Fibroblast of skin of abdomen (primary cell): ENCODE measurements around the gene NECTIN3.

Experiments used
- DNase-seq: peaks from one replicate; pipeline ENCODE4 v3.0.0-alpha.2; 2013

Gene NECTIN3

DNA sequence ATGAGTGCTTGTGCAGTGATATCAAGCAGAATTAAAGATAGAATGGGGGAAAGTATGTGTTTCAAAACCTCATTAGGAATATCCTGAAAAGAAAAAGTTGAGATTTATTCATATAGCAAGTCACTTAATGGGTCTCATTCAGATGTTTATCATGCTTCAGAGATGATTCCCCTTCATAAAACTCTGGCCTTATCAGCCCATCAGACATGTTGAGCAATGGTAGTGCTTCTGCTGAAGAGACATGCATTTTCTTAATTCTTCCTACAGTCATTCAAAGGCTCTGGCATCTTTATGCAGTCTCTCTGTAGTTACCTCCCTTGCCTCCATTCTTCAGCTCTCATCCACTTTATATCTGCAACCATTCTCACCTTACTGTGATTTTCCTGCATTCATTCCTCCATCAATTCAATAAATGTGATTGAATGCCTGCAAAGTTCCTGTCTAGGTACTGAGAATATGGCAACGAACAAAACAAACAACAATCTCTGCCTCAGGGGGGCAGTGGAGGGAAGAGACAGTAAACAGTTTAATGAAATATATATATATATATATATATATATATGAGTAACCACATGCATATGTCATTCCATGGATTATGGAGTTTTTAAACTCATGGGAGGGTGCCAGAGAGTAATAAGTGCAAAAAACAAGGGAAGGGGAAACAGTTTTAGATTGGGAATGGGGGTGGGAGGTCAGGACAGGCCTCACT, 138.5 kb downstream of the NECTIN3 start:
- peak; percentile 89 for DNase-seq

DNA sequence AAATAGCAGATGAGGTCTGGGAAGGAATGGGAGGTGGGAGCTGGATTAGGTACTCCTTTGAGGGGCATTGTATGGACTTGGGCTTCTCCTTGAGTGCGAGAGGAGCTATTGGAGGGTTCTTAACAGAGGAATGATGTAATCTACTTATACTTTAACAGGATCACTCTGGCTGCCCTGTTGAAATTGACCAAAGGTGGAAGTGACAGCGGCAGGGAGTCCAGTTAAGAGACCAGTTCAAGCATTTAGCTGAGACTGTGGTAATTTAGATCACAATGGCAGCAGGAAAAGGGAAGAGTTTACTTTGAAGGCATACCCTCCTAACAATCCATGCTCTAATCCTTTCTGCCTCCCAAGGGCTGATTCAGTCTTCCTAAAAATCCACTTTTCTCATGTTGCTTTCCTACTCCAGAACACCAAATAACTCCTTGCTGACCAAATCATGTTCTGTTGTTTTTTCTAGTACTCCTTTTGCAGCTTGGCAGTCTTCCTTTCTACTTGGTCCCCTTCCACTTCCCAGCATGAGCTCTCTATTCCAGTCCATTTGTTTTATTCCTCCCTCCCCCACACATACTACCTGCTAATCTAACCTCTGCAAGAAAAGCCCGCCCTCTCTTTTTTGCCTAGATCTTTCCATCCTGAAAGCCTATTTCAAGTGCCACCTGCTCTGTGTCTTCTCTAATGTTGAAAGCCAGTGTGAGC, 139.4 kb downstream of the NECTIN3 start:
- DNase-seq, result no peak

DNA sequence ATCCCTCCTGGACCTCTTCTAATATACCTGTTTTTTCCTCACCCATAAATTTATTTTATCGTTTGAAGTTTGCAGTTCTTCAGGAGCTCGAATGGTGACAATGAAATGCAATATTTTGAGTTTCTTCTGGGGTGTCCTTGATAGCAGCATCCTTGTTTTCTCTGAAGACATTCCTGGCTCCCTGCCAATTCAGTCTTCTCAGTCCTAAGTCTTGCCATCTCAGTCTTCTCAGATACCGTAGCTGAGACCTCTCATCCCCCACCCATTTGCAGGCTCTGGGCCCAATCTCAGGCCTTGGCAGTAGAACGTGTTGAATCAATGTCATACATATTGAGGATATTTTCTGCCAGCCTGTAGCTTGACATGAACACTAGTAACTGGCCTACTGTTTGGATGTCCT, 140.9 kb downstream of the NECTIN3 start:
- DNase-seq, result no peak

DNA sequence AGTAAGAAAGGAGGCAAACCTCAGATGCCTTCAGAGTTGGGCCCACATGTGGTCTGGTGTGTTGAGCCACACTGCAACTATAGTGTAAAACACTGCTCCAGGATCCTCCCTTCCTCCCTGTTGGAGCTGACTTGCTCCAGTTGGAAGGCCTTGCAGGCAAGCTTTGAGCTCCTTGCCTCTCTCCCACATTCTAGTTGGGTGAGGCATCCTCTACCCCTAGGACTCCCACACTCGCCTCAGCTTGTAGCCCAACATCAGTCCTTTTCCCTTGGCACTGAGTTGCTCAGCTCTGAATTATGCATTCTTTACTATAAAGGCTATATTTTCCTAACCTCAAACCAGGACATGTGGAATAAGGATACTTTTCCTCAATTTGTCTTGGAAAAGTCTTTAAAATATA, 143.9 kb downstream of the NECTIN3 start:
- DNase-seq, result peak; percentile 60

- no peak for DNase-seq
Measured at GRCh38 chr3:111218615-111219014, 147.0 kb downstream of the NECTIN3 start.

DNA sequence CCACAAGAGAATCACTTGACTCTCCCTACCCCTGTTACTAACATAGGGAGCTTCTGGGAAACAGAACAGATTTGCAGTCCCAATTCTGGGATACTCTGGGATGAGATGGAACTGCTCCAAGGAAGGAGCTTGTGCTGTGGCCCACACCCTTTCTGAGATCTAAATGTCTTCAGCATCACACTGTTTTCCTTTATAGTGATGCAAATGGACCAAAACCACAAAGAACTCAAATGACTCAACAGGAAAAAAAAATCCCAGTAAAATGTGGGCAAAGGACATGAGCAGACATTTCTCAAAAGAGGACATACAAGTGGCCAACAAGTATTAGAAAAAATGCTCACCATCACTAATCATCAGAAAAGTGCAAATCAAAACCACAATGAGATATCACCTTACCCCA, 155.6 kb downstream of the NECTIN3 start:
- DNase-seq, result peak; percentile 72

GRCh38 chr3:111229301-111229700, 157.7 kb downstream of the NECTIN3 start:
- DNase-seq, result no peak

DNA sequence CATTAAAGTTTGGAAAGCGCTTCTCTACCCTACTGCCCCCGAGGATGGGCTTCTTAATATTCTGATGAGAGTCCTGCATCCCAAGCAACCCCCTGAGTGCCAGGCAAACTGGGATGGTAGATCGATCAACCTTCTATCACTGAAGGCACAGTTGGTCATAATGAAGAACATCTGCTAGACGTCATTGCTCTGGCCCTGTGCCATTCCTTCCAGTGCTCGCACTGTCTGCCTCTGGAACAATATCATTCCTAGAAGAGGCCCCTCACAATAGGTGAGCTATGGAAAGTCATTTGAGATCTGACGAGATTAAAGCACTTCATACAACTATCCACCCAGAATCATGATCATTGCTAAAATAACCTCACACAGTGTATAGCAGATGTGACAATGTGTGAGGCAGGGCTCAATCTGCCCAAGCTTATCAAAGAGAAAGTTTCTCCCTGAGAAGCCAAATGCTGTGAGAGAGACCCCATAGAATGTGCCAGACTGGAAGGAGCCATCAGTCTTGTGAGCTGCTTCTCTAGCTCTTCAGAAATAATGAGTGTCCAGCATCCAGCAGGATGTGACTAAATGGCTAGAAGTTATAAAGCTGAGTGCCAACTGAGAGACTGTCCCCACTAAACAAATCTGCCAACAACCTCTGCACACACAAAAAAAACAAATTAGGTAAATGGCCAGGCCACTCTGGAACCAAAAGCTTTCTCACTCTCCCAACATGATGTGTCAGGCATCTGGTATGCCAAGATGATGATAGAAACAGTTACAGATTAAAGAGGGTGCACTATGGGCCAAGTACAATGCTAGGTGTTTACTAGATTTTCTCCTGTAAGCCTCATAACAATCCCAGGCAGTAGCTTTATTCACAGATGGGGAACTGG, 165.5 kb downstream of the NECTIN3 start:
- DNase-seq, result peak; percentile 52

DNA sequence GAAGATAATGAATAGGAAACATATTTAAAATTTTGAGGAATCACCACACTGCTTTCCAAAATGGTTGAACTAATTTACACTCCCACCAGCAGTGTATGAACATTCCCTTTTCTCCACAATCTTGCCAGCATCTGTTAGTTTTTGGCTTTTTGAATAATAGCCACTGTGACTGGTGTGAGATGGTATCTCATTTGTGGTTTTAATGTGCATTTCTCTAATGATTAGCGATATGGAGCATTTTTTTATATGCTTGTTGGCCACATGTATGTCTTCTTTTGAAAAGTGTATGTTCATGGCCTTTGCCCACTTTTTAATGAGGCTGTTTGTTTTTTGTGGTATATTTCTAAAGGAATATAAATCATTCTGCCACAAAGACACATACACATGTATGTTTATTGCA, 166.3 kb downstream of the NECTIN3 start:
- DNase-seq, result peak; percentile 59

DNA sequence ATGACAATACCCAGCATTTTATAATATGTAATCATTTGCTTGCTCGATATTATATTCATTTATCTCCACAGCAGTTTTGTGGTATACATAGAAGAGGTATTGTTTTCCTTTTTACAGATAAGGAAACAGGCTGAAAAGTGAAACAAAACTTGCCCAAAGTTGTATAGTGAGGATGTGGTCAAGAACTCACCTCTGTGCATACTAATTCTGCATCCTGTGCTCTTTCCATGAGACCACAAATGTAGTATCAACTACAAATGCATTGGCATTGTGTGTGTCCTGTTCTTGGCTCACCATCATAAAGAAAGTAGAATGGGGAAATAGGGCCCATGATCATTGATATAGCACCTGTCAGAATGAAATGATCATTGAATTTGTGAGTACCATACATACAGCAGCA, 167.3 kb downstream of the NECTIN3 start:
- DNase-seq, result no peak

GRCh38 chr3:111241960-111242359, 170.3 kb downstream of the NECTIN3 start:
- DNase-seq, result no peak
